ENCODE data around the gene PRH2.
A peak's percentile ranks its signal among the peaks of the same experiment; 100 is the strongest.

PRH2 gene

DNA sequence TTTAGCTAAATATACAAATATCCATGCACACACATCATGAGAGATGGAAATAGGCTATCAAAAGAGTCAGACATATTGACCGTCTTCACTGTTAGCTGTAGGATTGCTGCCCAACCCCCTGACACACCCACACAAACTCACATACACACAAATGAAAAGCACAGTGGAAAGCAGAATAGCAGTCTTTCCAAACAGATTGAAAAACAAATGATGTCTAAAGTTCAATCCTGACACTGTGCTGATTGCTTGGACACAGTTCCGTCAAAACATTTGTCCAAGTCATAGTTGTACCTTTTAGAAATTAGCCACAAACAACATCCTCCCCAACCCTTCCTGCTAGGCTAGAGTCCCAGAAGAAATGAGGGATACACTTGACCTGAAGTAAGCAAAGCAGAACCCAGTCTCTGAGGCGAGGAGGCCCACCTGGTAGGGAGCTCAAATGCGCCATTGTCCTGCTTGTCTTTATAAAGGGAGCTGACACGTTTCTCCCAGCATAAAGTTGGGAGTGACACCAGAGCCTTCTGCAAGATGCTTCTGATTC is at the start of gene PRH2:
TSS of gene PRH2 (plus strand) at position 491 of the 541 bp plus-strand sequence. CDS start at position 529, 38 bp downstream.
- no peak for DNase-seq

DNA sequence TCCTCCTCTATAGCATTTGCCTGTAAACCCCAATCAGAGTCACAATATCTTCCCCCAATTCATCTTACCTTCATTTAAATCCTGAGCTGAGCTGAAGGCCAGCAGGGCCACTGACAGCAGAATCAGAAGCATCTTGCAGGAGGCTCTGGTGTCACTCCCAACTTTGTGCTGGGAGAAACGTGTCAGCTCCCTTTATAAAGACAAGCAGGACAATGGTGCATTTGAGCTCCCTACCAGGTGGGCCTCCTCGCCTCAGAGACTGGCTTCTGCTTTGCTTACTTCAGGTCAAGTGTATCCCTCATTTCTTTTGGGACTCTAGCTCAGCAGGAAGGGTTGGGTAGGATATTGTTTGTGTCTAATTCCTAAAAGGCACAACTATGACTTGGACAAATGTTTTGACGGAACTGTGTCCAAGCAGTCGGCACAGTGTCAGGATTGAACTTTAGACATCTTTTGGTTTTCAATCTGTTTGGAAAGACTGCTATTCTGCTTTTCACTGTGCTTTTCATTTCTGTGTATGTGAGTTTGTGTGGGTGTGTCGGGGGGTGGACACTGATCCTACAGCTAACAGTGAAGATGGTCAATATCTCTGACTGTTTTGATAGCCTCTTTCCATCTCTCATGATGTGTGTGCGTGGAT is 44.8 kb upstream of the PRH2 start, which contains the start of gene PRH1:
TSS of gene PRH1 (minus strand) at position 170 of the 640 bp plus-strand sequence. CDS start at position 132, 38 bp downstream.
- no peak for DNase-seq

DNA sequence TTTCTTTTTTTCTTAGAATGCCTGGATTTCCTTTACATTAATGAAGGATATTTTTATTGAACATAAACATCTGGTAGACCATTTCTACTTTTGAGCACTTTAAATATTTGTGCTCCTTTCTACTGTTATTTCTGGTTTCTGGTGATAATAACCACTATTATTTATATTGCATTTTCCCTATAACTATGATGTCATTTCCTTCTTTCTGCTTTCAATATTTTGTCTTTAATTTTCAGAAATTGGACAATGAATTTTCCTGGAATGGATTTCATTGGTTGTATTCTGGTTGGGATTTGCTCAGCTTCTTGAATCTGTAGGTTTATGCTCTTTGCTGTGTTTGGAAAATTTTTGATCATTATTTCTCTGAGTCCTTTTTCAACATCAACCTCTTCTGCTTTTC is 39.8 kb upstream of the PRH2 start:
- DNase-seq: no peak

DNA sequence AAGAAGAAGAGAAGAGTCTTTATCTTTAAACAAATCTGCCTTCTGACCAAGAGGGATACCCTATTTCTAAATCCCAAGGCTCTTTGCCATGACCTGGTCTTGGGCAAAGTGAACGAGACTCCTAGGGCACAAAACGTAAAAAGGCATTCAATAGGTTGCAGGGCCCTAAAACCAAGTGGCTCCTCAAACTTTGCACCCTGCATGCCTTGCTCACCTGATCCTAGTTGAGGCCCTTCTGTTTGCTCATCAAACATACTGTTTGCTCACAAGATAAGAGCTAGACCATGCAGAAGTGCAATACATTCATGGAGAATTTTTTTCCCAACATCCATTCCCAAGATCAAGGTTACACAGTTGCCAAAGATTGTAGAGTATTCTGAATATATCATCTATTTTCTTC is 37.1 kb upstream of the PRH2 start:
- DNase-seq: no peak

DNA sequence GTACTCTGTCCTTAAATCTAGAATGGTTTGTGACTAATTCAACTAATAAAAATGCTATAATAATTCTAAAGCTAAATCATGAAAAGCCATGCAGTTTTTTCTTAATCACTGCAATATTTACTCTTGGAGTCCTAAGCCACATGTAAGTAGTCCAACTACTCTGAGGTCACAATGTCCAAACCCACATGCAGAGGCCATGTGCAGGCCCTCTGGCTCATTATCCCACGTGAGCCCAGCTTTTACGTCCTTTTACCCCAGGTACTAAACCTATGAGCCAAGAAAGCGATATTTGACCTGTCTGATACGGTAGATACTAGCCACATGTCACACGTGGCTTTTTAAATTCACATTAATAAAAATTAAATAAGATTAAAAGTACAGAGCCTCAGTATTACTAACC is 32.2 kb upstream of the PRH2 start:
- DNase-seq: no peak

DNA sequence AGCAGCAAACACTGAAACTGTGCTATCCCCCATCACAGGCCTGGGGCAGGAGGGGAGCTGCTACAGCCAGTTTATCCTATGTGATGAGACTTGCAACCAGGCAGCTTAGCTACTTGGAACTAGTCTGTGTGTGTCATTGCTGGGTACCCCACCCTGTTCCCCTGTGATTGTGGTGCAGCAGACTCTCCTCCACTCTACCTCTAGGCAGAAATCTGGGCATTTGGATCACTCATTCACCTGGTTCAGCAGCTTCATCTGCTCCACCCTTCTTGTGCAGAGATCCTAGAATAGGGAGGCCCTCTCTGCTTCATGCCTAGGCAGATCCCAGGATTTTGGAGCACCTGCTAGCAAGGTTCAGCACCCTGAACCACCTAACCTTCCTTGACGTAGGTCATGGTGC is 28.5 kb upstream of the PRH2 start:
- DNase-seq: no peak

DNA sequence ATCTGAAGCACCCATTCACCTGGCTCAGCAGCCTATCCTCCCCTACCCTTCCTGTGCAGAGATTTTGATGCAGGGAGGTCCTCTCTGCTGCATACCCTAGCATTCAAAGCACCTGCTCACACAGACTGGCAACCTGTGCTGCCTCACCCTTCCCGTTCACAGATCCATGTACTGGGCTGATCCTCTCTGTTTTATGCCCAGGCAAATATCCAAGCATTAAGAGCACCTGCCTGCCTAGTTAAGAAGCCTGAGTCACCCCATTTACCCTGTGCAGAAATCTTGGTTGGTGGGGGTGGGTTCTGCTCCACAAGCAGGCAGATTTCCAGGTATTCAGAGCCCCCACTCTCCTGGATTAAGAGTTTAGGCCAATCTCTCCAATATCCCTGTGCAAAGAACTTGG is 28.1 kb upstream of the PRH2 start:
- no peak for DNase-seq

DNA sequence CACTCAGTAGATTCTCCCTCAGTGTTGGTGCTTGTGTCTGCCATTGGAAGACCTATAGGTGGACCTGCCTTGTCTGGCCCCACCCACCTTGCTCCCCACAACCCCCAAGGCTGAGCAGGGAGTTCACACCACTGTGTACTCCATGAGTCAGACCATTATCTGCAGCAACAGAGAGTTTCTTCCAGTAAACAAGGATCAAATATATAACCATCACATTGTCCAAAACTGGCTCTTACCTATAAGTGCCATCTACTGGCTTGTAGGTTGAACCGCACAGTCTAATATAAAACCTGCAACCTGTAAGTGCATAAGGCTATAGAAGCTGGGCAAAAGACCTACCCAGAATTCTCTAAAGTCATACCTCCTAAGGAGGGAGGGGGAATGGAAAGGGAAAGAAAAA is 27.6 kb upstream of the PRH2 start:
- DNase-seq: no peak

DNA sequence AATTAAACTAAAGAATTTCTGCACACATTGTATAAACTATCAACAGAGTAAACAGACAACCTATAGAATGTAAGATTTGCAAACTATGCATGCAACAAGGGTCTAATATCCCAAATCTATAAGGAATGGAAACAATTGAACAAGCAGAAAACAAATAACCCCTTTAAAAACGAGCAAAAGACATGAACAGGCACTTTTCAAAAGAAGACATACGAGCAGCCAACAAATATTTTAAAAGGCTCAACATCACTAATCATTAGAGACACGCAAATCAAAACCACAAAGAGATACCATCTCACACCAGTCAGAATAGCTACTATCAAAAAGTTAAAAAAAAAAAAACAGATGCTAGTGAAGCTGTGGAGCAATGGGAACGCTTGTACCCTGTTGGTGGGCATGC is 24.4 kb upstream of the PRH2 start:
- DNase-seq: no peak

DNA sequence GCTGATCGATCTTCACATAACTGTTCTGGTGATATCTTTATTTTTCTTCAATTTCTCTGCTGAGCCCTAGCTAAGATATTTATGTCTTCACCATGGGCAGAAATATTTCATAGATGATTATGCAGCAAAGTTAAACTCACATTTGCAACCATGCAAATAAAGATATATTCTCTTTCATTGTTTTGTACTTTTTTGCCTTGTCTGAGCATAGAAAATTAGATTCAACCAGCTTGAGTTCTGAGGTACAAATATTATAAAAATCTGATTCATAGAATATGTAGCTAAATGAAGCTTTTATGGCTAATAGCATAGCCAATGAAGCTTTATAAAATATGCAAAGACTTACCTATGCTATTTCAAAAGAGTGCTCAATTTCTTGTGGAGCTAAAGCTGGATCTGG is 19.6 kb upstream of the PRH2 start, which contains the start of gene TAS2R13:
TSS of gene TAS2R13 (minus strand) at position 101 of the 400 bp plus-strand sequence. CDS start 264 bp downstream, outside the sequence.
- no peak for DNase-seq

DNA sequence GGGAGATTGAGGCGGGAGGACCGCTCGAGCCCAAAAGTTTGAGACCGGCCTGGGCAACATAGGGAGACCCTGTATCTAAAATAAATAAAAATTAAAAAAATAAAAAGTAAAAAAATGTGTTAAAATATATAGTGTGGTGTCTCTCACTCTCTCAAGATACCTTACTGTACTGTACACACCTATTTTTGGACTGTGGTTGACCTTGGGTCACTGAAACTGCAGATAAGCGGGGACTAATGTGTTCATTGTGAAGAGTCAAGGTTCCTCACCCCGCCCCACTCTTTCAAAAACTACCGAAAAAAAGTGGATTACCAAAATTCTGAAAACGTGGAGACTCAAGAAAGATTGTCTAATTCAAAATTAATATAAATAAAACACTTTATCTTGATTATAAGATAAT is 18.7 kb upstream of the PRH2 start:
- no peak for DNase-seq

DNA sequence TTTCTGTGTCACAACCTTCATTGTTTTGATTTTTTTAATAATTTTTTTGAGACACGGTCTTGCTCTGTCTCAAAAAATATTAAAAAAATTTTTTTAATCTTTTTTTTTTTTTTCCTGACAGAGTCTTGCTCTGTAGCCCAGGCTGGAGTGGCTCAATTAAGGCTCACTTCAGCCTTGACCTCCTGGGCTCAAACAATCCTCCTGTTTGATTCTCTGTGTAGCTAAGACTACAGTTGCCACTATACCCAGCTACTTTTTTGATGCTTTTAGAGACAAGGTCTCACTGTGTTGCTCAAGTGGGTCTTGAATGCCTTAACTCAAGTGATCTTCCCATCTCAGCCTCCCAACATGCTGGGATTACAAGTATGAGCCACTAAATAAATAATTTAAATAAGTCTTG is 9.2 kb upstream of the PRH2 start:
- DNase-seq: no peak

DNA sequence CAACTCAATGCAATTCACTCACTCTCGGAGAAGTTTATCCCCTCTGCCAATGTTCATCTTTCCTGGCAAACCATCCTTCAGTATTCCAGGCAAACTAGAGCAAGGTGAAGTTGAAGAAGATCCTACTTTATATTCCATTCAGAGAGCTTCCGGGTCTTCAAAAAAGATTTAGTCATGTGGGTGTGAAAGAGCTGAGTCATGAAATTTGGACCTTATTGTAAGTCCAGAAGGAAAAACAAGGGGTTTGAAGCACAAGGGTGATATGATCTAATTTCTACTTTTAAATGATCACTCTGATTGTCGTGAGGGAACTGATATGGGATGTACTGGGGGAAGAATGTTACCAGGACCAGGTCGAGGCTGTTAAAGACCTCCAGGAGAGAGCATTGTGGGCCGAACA is 2.8 kb upstream of the PRH2 start:
- no peak for DNase-seq

DNA sequence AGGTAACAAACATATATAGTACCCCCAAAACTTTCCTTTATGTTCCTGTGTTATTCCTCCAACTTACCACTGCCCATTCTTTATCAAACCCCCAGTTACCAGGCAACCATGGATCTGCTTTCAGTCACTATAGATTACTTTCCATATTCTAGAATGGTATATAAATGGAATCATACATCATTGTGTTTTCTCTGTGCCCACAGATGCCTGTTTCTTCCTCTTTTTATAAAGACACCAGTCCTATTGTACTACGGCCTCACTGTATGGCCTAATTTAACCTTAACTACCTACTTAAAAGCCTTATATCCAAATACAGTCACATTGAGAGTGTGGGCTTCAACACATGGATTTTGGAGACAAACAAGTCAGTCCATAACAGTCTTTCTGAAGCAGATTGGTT is 7.5 kb downstream of the PRH2 start:
- no peak for DNase-seq

DNA sequence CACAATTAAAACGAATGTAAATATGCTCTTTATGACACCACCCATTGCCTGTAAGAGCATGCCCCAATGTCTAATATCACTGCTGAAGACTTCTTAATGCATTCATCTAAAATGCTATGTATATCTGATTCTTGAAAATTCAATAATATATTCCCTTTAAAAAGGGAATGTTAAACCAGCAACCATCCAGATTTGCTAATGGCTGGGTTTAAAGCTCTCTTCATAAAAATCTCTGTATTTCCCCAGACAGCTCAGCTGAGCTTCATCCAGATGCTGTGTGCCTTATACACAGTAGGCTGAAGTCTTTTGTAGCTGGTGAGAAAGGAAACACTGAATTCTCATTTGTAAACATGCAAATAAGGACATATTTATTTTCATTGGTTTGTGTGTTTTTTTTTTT is 10.1 kb downstream of the PRH2 start, which contains the start of gene TAS2R14:
TSS of gene TAS2R14 (minus strand) at position 101 of the 400 bp plus-strand sequence. CDS start at position 45, 56 bp downstream.
- no peak for DNase-seq

DNA sequence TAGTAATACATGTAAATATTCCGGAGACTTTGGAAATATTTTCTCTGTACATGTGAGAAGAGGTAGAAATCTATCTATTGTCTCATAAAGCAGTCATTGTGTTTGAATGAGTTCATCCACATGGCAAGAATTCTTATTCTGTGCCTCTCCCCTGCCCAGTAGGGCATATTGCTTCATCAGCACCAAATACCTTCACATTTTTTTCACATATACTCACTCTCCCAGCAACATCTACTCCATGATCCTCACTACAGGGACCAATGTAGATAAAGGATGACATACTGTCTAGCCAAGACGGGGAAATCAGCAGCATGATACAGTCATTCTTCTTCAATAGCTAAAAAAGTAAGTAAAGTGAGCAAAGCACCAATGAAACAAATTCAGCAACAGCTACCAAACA is 11.4 kb downstream of the PRH2 start:
- DNase-seq: no peak

DNA sequence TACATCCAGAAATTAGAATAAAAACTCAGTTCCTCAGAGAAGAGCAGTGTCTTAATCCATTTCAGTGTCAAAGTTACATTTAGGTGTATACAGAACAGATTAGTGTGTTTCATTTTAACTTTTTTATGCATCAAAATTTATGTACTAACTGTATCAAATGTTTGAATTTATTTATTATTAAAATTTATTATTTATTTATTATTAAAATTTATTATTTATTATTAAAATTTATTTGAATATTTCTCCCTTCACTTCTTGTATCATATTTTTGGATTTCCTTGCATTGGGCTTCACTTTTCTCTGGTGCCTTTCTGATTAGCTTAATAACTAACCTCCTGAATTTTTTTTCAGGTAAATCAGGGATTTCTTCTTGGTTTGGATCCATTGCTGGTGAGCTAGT is 12.3 kb downstream of the PRH2 start:
- no peak for DNase-seq

DNA sequence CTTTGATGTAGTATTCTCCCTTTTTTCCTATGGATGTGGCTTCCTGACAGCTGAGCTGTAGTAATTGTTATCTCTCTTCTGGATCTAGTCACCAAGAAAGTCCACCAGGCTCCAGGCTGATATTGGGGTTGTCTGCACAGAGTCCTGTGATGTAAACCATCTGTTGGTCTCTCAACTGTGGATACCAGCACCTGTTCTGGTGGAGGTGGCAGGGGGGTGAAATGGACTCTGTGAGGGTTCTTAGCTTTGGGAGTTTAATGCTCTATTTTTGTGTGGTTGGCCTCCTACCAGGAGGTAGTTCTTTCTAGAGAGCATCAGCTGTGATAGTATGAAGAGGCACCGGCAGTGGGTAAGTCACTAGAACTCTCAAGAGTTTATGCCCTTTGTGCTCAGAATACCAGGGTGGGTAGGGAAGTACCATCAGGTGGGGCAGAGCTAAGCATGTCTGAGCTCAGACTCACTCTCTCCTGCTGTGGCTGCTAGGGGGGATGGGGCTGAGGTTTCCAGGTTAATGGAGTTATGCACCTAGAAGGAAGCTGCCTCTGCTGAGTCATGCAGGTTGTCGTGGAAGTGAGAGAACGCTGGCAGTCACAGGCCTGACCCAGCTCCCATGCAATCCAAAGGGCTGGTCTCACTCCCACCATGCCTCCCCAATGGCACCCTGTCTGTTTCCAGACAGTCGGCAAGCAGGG is 13.0 kb downstream of the PRH2 start:
- DNase-seq: peak; percentile 2

DNA sequence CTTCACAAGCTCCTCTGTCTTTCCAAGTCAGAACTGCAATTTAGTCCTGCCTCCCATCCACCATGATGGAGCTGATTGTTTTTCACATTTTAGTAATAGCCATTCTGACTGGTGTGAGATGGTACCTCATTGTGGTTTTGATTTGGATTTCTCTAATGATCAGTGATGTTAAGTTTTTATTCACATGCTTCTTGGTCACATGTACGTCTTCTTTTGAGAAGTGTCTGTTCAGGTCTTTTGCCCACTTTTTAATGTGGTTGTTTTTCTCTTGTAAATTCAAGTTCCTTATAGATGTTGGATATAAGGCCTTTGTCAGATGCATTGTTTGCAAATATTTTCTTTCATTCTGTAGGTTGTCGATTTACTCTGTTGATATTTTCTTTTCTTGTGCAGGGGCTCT is 14.1 kb downstream of the PRH2 start:
- no peak for DNase-seq

DNA sequence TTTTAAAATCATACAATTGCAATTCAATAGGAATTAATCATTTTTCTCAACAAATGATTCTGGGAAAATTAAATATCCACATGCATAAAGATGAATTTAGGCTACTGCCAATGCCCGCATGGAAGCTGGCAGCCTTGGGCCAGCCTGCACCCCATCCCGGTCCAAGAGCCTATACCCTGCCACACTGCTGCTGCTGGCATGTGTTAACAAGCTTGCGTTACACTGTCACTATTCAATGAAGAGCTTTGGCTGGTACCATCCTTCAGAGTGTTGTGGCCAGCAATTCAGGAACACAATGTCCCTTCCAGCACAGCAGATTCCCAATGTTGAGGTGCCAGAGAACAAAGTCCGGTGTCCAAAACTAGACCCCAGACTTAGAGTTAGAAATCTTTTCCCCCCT is 23.6 kb downstream of the PRH2 start:
- DNase-seq: no peak

DNA sequence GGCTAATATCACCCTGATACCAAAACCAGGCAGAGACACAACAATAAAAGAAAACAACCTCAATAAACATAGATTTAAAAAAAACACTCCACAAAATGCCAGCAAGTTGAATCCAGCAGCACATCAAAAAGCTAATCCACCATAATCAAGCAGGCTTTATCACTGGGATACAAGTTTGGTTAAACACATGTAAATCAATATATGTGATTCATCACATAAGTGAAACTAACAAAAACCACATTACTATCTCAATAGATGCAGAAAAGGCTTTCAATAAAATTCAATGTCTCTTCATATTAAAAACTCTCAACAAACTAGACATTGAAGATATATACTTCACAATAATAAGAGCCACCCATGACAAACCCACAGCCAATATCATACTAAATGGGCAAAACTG is 27.0 kb downstream of the PRH2 start:
- DNase-seq: no peak

DNA sequence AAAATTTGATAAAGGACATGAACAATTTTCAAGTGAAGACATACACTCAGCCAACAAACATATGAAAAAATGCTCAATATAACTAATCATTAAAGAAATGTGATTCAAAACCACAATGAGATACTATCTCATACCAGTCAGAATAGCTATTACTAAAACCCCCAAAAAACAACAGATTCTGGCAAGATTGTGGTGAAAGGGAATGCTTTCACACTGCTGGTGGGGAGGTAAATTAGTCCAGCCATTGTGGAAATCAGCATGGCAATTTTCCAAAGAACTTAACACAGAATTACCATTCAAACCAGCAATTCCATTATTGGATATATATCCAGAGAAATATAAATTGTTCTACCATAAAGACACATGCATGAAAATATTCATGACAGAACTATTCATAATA is 28.7 kb downstream of the PRH2 start:
- no peak for DNase-seq

DNA sequence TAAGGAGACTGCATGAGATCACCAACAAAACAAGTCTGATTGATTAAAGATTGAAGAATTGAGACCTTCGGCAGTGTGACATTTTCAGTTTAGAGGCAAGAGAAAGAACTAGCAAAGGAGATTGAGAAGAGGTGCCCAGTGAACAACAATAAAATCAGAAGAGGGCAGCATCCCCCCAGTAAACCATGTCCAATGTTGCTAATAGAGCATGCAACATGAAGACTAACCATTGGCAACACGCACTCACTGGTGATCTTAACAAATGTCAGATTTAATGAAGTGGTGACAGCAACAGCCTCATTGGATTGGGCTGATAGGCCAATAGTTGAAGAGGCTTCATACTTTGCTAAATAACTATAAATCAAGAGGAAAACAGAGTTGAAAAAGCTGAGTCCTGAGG is 30.8 kb downstream of the PRH2 start:
- DNase-seq: no peak

DNA sequence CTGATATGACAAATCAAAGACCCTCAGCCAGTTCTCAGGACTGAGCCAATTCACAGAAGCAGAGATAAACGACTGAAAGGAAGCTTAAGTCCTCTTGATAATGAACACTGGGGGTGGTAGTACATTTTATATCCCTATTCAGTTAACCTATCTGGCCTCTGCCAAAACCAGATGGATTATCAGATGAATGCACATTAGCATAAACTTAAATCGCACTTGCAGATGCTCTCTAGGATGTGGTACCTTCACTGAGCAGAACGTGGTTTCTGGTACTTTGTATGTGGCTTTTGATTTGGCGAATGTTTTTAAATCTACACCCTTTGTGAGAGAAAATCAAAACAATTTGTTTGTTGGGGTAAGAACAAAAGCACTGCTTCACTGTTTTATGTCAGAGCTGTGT is 31.2 kb downstream of the PRH2 start:
- no peak for DNase-seq
